Activated naive CD8-positive, alpha-beta T cell treated with anti-CD3 and anti-CD28 coated beads, Interleukin-2, amount 10 ng/mL, durations not matched to agents 7 days and 5 days (primary cell): ENCODE results near the gene ARID4B. TPM values are rescaled to one million over a fixed set of nuclear protein-coding genes. Genes with fewer than 3 reads are reported as not detected.
"Not testable (repeated sequence)": the region's sequence is repeated elsewhere in the genome, so short reads cannot be mapped to it uniquely, and the experiment has no call there.

Experiments
- ATAC-seq: fragments of 150-1000 bp; cut with Tn5 transposase; one replicate; pipeline ENCODE4 v1.10.0; 2021; ENCODE audit warnings: low read depth, moderate library complexity
- POLR2A ChIA-PET: fragments of 350-600 bp; sonication (Branson Sonifier 250); formaldehyde crosslinking; loops from one replicate; lab custom pipeline; 2021; ENCODE audit warnings: antibody characterized with exemption; lab: Charles Lee
- DNase-seq: peaks from one replicate; pipeline ENCODE4 v3.0.0; 2021
- H3K27ac Mint-ChIP-seq: one replicate; pipeline ENCODE4 v1.8.0; 2022; ENCODE audit warnings: mild to moderate bottlenecking, mixed read lengths
- H3K27me3 Mint-ChIP-seq: one replicate; pipeline ENCODE4 v1.8.0; 2022; ENCODE audit warnings: mild to moderate bottlenecking, moderate library complexity, mixed read lengths
- H3K36me3 Mint-ChIP-seq: one replicate; pipeline ENCODE4 v1.8.0; 2021; ENCODE audit warnings: mild to moderate bottlenecking, mixed read lengths
- H3K4me1 Mint-ChIP-seq: one replicate; pipeline ENCODE4 v1.8.0; 2021; ENCODE audit warnings: mixed read lengths
- H3K4me3 Mint-ChIP-seq: one replicate; pipeline ENCODE4 v1.8.0; 2022; ENCODE audit warnings: mild to moderate bottlenecking, moderate library complexity, mixed read lengths
- H3K9me3 Mint-ChIP-seq: one replicate; pipeline ENCODE4 v1.8.0; 2021; ENCODE audit warnings: mixed read lengths
- total RNA-seq, 2 experiments: library from RNA; stranded (reverse); gene quantifications; one replicate each; pipeline ENCODE4 v1.2.3, GENCODE V29; 2021

ARID4B gene
- total RNA-seq: 10 to 100 TPM; 62.3 to 66.6 TPM

DNA sequence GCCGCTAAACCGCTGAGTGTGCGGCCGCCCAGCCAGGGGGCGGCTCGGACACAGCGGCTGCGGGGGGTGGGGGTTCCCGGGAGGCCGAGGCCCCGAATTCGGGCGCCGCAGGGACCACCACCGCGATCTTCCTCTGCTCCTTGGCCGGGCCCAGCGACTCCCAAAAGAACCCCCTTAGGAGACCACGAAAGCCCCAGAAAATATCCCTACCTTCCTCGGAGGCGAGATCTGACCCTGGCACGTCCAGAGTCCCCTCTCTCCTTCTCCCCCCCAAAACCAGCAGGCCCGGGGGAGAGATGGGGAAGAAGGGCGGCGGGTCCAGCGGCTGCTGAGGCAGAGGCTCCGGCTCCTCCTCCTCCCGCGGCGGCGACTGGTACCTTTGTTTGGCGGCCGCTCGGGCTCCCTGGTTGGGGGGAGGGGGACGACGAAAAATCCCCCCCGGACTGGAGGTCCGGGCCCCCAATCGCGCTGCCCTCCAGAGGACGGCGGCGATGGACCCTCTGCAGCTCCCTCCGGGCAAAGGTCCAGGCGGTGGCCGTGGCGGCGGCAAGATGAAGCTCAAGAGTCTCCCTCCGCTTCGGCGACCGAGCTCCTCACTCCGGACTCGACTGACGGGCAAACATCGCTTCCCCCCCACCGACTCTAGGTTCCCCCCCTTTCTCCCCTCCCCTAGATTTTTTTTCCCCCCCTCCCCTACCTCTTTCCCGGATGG, at the start of gene ARID4B:
Gene ARID4B, minus strand, starts transcription at position 621 of the 712 bp plus-strand sequence. CDS start 1,260 bp downstream, outside the sequence.
- Mint-ChIP-seq H3K4me1 (peaks cover 24% of the 10 kb centered on the region), H3K36me3 (peaks cover 17% of the 10 kb centered on the region), H3K9me3 (no peaks in the 10 kb centered on the region), H3K27ac (peak within 1 kb of the TSS; percentile 99), H3K27me3 (no peaks in the 10 kb centered on the region), H3K4me3 (peak within 1 kb of the TSS; percentile 96)
- POLR2A ChIA-PET: interaction anchor here (0.7 to 4.9 kb wide), 8 partner anchors 9 to 541 kb away, joined by 3 to 28 read pairs (median 4); partner anchors contain the start of gene RBM34
- DNase-seq (peak; percentile 75), ATAC-seq (no peak)

GRCh38 chr1:235375919-235376605, 48.1 kb upstream of the ARID4B start:
- Mint-ChIP-seq H3K4me3 (no peak overlapping the region), H3K27ac (no peak overlapping the region), H3K9me3 (no peaks in the 10 kb centered on the region), H3K4me1 (no peaks in the 10 kb centered on the region), H3K36me3 (peaks cover 11% of the 10 kb centered on the region), H3K27me3 (no peaks in the 10 kb centered on the region)
- DNase-seq (no peak), ATAC-seq (no peak)
- POLR2A ChIA-PET: no interaction called here

- peaks cover 5% of the 10 kb centered on the region for H3K36me3 Mint-ChIP-seq
- peak overlapping the region; percentile 29 for H3K4me3 Mint-ChIP-seq
- DNase-seq (no peak), ATAC-seq (no peak)
- no peak overlapping the region for H3K27ac Mint-ChIP-seq
- peaks cover 20% of the 10 kb centered on the region for H3K4me1 Mint-ChIP-seq
- POLR2A ChIA-PET: no interaction called here
- no peaks in the 10 kb centered on the region for H3K9me3 Mint-ChIP-seq
- H3K27me3 Mint-ChIP-seq: no peaks in the 10 kb centered on the region
Measured at GRCh38 chr1:235369802-235370201, 41.8 kb upstream of the ARID4B start.

DNA sequence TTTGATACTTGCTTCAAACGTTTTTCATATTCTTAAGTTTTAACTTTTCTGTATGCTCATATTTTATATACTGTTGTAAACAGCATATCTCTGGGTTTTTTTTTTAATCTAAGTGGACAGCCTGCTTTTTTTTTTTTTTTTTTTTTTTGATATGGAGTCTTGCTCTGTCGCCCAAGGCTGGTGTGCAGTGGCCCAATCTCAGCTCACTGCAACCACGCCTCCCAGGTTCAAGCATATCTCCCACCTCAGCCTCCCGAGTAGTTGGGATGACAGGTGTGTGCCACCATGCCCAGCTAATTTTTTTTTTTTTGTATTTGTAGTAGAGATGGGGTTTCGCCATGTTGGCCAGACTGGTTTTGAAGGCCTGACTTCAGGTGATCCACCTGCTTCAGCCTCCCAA, 40.4 kb upstream of the ARID4B start:
- Mint-ChIP-seq H3K4me1 (peaks cover 20% of the 10 kb centered on the region), H3K27me3 (no peaks in the 10 kb centered on the region), H3K36me3 (peaks cover 3% of the 10 kb centered on the region), H3K4me3 (peak overlapping the region; percentile 99), H3K27ac (peak overlapping the region; percentile 92), H3K9me3 (no peaks in the 10 kb centered on the region)
- POLR2A ChIA-PET: interaction anchor here (1.0 kb wide), 1 partner anchor 40 kb away, joined by 3 read pairs; the partner anchor contains the start of genes ARID4B and GGPS1
- DNase-seq (no peak), ATAC-seq (no peak)

GRCh38 chr1:235367000-235367908, 39.3 kb upstream of the ARID4B start, which contains the start of gene TBCE:
TBCE (plus strand) TSS chr1:235367427; CDS start chr1:235380050, 12,623 bp downstream.
- peak within 1 kb of the TSS; percentile 99 for H3K4me3 Mint-ChIP-seq
- H3K9me3 Mint-ChIP-seq: no peaks in the 10 kb centered on the region
- ATAC-seq (peak; percentile 100), DNase-seq (peak; percentile 87)
- H3K27me3 Mint-ChIP-seq: no peaks in the 10 kb centered on the region
- POLR2A ChIA-PET: interaction anchor here (0.5 to 1.0 kb wide), 3 partner anchors 27 to 232 kb away, joined by 3 to 7 read pairs (median 3); partner anchors contain the start of genes ARID4B and GGPS1
- peaks cover 20% of the 10 kb centered on the region for H3K4me1 Mint-ChIP-seq
- H3K36me3 Mint-ChIP-seq: peaks cover 3% of the 10 kb centered on the region
- peak within 1 kb of the TSS; percentile 92 for H3K27ac Mint-ChIP-seq

DNA sequence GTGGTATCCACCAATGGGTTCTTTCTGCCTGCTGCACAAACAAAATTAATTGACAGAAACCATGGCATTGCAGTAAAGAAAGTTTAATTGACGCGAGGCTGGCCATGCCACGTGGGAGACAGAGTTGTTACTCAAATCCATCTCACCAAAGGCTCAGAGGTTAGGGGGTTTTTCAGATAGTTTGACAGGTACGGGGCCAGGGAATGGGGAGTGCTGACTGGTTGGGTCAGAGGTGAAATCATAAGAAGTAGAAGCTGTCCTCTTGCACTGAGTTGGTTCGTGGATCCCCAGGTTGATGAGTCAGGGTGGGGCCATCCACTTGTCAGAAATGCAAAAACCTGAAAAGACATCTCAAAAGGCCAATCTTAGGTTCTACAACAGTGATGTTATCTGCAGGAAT, 38.3 kb upstream of the ARID4B start:
- DNase-seq: no peak
- POLR2A ChIA-PET: no interaction called here
- Mint-ChIP-seq H3K4me3 (peak overlapping the region; percentile 99), H3K27me3 (no peaks in the 10 kb centered on the region), H3K27ac (peak overlapping the region; percentile 56), H3K36me3 (peaks cover 3% of the 10 kb centered on the region), H3K4me1 (peaks cover 20% of the 10 kb centered on the region), H3K9me3 (no peaks in the 10 kb centered on the region)
- ATAC-seq: no peak

GRCh38 chr1:235364189-235364588, 36.2 kb upstream of the ARID4B start:
- DNase-seq, H3K36me3 Mint-ChIP-seq, ATAC-seq, POLR2A ChIA-PET, H3K4me3 Mint-ChIP-seq, H3K27ac Mint-ChIP-seq, H3K27me3 Mint-ChIP-seq, H3K9me3 Mint-ChIP-seq: not testable (repeated sequence)
- H3K4me1 Mint-ChIP-seq: peaks cover 17% of the 10 kb centered on the region

DNA sequence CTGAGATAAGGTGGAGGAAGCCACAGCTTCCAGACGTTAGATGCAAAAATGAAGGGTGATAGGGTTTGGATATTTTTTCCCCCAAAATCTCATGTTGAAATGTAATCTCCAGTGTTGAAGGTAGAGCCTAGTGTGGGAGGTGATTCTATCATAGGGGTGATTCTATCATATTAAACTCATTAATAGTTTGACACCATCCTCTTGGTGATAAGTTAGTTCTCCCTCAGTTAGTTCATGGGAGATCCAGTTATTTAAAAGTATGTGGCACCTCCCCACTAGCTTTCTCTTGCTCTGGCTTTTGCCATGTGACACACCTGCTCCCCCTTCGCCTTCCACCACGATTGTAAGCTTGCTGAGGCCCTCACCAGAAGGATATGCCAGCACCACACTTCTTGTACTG, 30.9 kb upstream of the ARID4B start:
- DNase-seq (no peak), ATAC-seq (no peak)
- POLR2A ChIA-PET: no interaction called here
- Mint-ChIP-seq H3K4me3 (no peak overlapping the region), H3K27ac (no peak overlapping the region), H3K27me3 (peaks cover 8% of the 10 kb centered on the region), H3K9me3 (no peaks in the 10 kb centered on the region), H3K36me3 (no peaks in the 10 kb centered on the region), H3K4me1 (peaks cover 3% of the 10 kb centered on the region)

- Mint-ChIP-seq H3K36me3 (no peaks in the 10 kb centered on the region), H3K9me3 (no peaks in the 10 kb centered on the region), H3K27me3 (peaks cover 9% of the 10 kb centered on the region), H3K27ac (no peak overlapping the region), H3K4me1 (peaks cover 3% of the 10 kb centered on the region), H3K4me3 (no peak overlapping the region)
- ATAC-seq (no peak), DNase-seq (no peak)
- POLR2A ChIA-PET: no interaction called here
Measured at GRCh38 chr1:235357485-235358373, 29.8 kb upstream of the ARID4B start.

DNA sequence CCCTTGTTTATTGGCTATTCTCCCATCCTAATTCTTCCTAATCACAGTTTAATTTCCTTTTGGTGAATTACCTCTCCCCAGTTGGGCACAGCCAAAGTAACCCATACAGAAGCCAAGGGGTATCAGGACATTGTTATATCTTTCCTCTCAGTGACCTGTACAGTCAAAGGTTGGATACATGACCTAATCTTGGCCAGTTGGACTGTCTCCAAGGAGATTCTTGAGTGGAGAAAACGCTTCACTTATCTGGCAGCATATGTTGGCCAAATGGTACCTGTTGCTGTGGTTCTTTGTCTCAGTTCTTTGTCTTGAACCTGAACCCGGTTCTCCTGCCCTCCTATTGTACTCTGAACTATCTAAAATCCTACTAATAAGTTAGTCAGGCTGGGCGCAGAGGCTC, 23.9 kb upstream of the ARID4B start:
- Mint-ChIP-seq H3K4me3 (no peak overlapping the region), H3K36me3 (peaks cover under 1% of the 10 kb centered on the region), H3K9me3 (peaks cover 2% of the 10 kb centered on the region), H3K27ac (no peak overlapping the region), H3K27me3 (peaks cover 6% of the 10 kb centered on the region), H3K4me1 (no peaks in the 10 kb centered on the region)
- no peak for ATAC-seq
- no peak for DNase-seq
- POLR2A ChIA-PET: no interaction called here

GRCh38 chr1:235351441-235351840, 23.5 kb upstream of the ARID4B start:
- no peak for DNase-seq
- Mint-ChIP-seq H3K4me3 (no peak overlapping the region), H3K27me3 (peaks cover 4% of the 10 kb centered on the region), H3K36me3 (peaks cover 3% of the 10 kb centered on the region), H3K27ac (no peak overlapping the region), H3K4me1 (no peaks in the 10 kb centered on the region), H3K9me3 (peaks cover 2% of the 10 kb centered on the region)
- no peak for ATAC-seq
- POLR2A ChIA-PET: no interaction called here

DNA sequence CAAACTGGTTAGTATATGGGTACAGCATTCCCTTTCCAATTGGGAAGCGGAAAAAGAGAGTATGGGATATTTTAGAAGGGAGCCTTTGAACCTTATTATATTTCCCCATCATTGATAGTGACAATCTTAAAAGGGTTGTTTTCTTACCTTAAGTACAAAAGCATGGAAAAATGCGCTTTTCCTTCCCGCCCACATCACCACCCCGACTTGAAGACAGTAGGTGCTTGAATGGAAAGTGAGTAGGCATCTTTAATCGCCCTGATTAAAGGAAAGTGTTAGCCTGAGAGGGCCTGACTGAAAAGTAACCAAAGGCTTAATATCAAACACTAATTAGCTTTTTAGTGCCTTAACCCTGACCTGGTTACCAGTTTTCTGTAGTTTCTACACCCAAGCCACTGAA, 15.7 kb upstream of the ARID4B start:
- Mint-ChIP-seq H3K9me3 (no peaks in the 10 kb centered on the region), H3K4me3 (no peak overlapping the region), H3K4me1 (peaks cover 1% of the 10 kb centered on the region), H3K36me3 (peaks cover 27% of the 10 kb centered on the region), H3K27ac (no peak overlapping the region), H3K27me3 (no peaks in the 10 kb centered on the region)
- no peak for DNase-seq
- POLR2A ChIA-PET: interaction anchor here (0.6 kb wide), 1 partner anchor 70 kb away, joined by 3 read pairs; no protein-coding TSS in a partner anchor
- ATAC-seq: no peak
